BLaER1 treated with 17β-estradiol and CSF1 and Interleukin-3, amounts not matched to agents 10 nM and 100 nM (cell line): ENCODE measurements around the gene ZNF512B.
"Not testable (repeated sequence)": the region's sequence is repeated elsewhere in the genome, so short reads cannot be mapped to it uniquely, and the experiment has no call there.

ENCODE experiments used
- H3K27ac ChIP-seq, 11 experiments: shearing (Covaris generic); formaldehyde crosslinking; 2 replicates each; pipeline ENCODE4 v1.8.1; 2022
- H3K27me3 ChIP-seq, 11 experiments: shearing (Covaris generic); formaldehyde crosslinking; 2 replicates each; pipeline ENCODE4 v1.8.1; 2022
- H3K36me3 ChIP-seq, 11 experiments: shearing (Covaris generic); formaldehyde crosslinking; 2 replicates each; pipeline ENCODE4 v1.8.1; 2022
- H3K4me1 ChIP-seq, 10 experiments: shearing (Covaris generic); formaldehyde crosslinking; 2 replicates each; pipeline ENCODE4 v1.8.1; 2022
- H3K4me2 ChIP-seq, 11 experiments: shearing (Covaris generic); formaldehyde crosslinking; 2 replicates each; pipeline ENCODE4 v1.8.1; 2022
- H3K4me3 ChIP-seq, 10 experiments: shearing (Covaris generic); formaldehyde crosslinking; 2 replicates each; pipeline ENCODE4 v1.8.1; 2022
- H3K9ac ChIP-seq, 11 experiments: shearing (Covaris generic); formaldehyde crosslinking; 2 replicates each; pipeline ENCODE4 v1.8.1; 2022
- H3K9me3 ChIP-seq, 11 experiments: shearing (Covaris generic); formaldehyde crosslinking; replicated peaks in 1 of 11; 2 replicates each; pipeline ENCODE4 v1.8.1; 2022
- H4K20me1 ChIP-seq, 11 experiments: shearing (Covaris generic); formaldehyde crosslinking; 2 replicates each; pipeline ENCODE4 v1.8.1; 2022
- Cebpa-rat ChIP-seq, 11 experiments: shearing (Covaris generic); IDR thresholded peaks; 2 replicates each; pipeline ENCODE4 v1.8.1; 2022

ZNF512B gene

GRCh38 chr20:63974402-63975200, 4.9 kb upstream of the ZNF512B start:
- Histone ChIP-seq H3K4me2 (peak overlapping the region in 10 of 11 experiments; percentile 48 to 94 (median 72); a peak in 12 of 22 replicates), H3K4me1 (peaks cover 25 to 58% (median 46%) of the 10 kb centered on the region in 10 experiments), H4K20me1 (peaks cover 0 to 23% (median 0%) of the 10 kb centered on the region in 11 experiments; a peak in 5 of 22 replicates), H3K9ac (peak overlapping the region in 4 of 11 experiments; percentile 13 to 27 (median 21); a peak in 2 of 22 replicates), H3K4me3 (no peak overlapping the region), H3K9me3 (no peaks in the 10 kb centered on the region), H3K36me3 (peaks cover 0 to 7% (median 0%) of the 10 kb centered on the region in 11 experiments; a peak in 2 of 22 replicates), H3K27ac (no peak overlapping the region), H3K27me3 (no peaks in the 10 kb centered on the region; a peak in 1 of 22 replicates)
- TF ChIP-seq Cebpa-rat (IDR thresholded peaks at IDR 0.05): no peak

GRCh38 chr20:63973636-63974401, 4.1 kb upstream of the ZNF512B start:
- no peak for TF ChIP-seq Cebpa-rat (IDR thresholded peaks at IDR 0.05)
- Histone ChIP-seq H3K9ac (peak overlapping the region in 8 of 11 experiments; percentile 13 to 60 (median 33); a peak in 8 of 22 replicates), H3K36me3 (peaks cover 0 to 7% (median 0%) of the 10 kb centered on the region in 11 experiments; a peak in 2 of 22 replicates), H3K9me3 (no peaks in the 10 kb centered on the region), H3K4me1 (peaks cover 27 to 55% (median 46%) of the 10 kb centered on the region in 10 experiments), H3K4me2 (peak overlapping the region; percentile 48 to 94 (median 67)), H3K27me3 (no peaks in the 10 kb centered on the region; a peak in 1 of 22 replicates), H3K27ac (no peak overlapping the region), H3K4me3 (peak overlapping the region in 5 of 10 experiments; percentile 16 to 60 (median 40); a peak in 7 of 20 replicates), H4K20me1 (peaks cover 0 to 23% (median 0%) of the 10 kb centered on the region in 11 experiments; a peak in 5 of 22 replicates)

GRCh38 chr20:63973160-63973479, 3.4 kb upstream of the ZNF512B start:
- H3K4me2 ChIP-seq: peak overlapping the region in 6 of 11 experiments; percentile 48 to 94 (median 77); a peak in 8 of 22 replicates
- no peak overlapping the region for H3K4me3 ChIP-seq
- no peak for TF ChIP-seq Cebpa-rat (IDR thresholded peaks at IDR 0.05)
- peaks cover 0 to 9% (median 2%) of the 10 kb centered on the region in 11 experiments; a peak in 14 of 22 replicates for H3K36me3 ChIP-seq
- H3K9ac ChIP-seq: peak overlapping the region in 2 of 11 experiments; percentile 12 to 26; a peak in 1 of 22 replicates
- no peaks in the 10 kb centered on the region; a peak in 1 of 22 replicates for H3K27me3 ChIP-seq
- peaks cover 0 to 16% (median 0%) of the 10 kb centered on the region in 11 experiments; a peak in 5 of 22 replicates for H4K20me1 ChIP-seq
- no peak overlapping the region for H3K27ac ChIP-seq
- peaks cover 26 to 55% (median 46%) of the 10 kb centered on the region in 10 experiments for H3K4me1 ChIP-seq
- H3K9me3 ChIP-seq: peaks cover 0 to 4% (median 1%) of the 10 kb centered on the region in 11 experiments; a peak in 11 of 22 replicates

GRCh38 chr20:63972312-63973159, 2.8 kb upstream of the ZNF512B start:
- Histone ChIP-seq H3K27me3 (no peaks in the 10 kb centered on the region; a peak in 1 of 22 replicates), H3K4me3 (no peak overlapping the region), H3K4me2 (peak overlapping the region in 5 of 11 experiments; percentile 13 to 31 (median 20); a peak in 6 of 22 replicates), H3K9me3 (peaks cover 0 to 10% (median 7%) of the 10 kb centered on the region in 11 experiments; a peak in 18 of 22 replicates), H3K9ac (peak overlapping the region in 3 of 11 experiments; percentile 3 to 35 (median 6); a peak in 2 of 22 replicates), H3K27ac (no peak overlapping the region), H3K36me3 (peaks cover 3 to 15% (median 7%) of the 10 kb centered on the region in 11 experiments; a peak in 21 of 22 replicates), H3K4me1 (peaks cover 21 to 51% (median 42%) of the 10 kb centered on the region in 10 experiments), H4K20me1 (peaks cover 0 to 11% (median 0%) of the 10 kb centered on the region in 11 experiments; a peak in 5 of 22 replicates)
- TF ChIP-seq Cebpa-rat (IDR thresholded peaks at IDR 0.05): no peak

GRCh38 chr20:63971960-63972311, 2.2 kb upstream of the ZNF512B start:
- Histone ChIP-seq H3K4me2 (peak overlapping the region in 5 of 11 experiments; percentile 13 to 31 (median 20); a peak in 6 of 22 replicates), H3K9ac (peak overlapping the region in 2 of 11 experiments; percentile 6 to 35; a peak in 1 of 22 replicates), H3K9me3 (peaks cover 0 to 16% (median 13%) of the 10 kb centered on the region in 11 experiments; a peak in 20 of 22 replicates), H3K4me1 (peaks cover 21 to 46% (median 37%) of the 10 kb centered on the region in 10 experiments), H3K36me3 (peaks cover 9 to 21% (median 13%) of the 10 kb centered on the region in 11 experiments)
- H3K27ac ChIP-seq, H3K27me3 ChIP-seq, H4K20me1 ChIP-seq, H3K4me3 ChIP-seq: not testable (repeated sequence)

GRCh38 chr20:63970714-63971431, 1.1 kb upstream of the ZNF512B start:
- TF ChIP-seq Cebpa-rat (IDR thresholded peaks at IDR 0.05): no peak
- H3K4me1 ChIP-seq: peaks cover 21 to 43% (median 37%) of the 10 kb centered on the region in 10 experiments
- H3K4me2 ChIP-seq: peak overlapping the region in 6 of 11 experiments; percentile 69 to 100 (median 90); a peak in 11 of 22 replicates
- peaks cover 8 to 27% (median 24%) of the 10 kb centered on the region in 11 experiments for H3K9me3 ChIP-seq
- H4K20me1 ChIP-seq: 0 out of 22 replicates have a peak, but pooled peaks cover 0 to 6% (median 0%) of the 10 kb centered on the region in 11 experiments
- H3K27me3 ChIP-seq: no peaks in the 10 kb centered on the region; a peak in 1 of 22 replicates
- H3K9ac ChIP-seq: no peak overlapping the region
- no peak overlapping the region for H3K4me3 ChIP-seq
- no peak overlapping the region for H3K27ac ChIP-seq
- peaks cover 20 to 31% (median 24%) of the 10 kb centered on the region in 11 experiments for H3K36me3 ChIP-seq

- no peaks in the 10 kb centered on the region for H4K20me1 ChIP-seq
- peak overlapping the region; percentile 86 to 96 (median 89) for H3K27ac ChIP-seq
- peak overlapping the region; percentile 93 to 100 (median 99) for H3K4me2 ChIP-seq
- no peaks in the 10 kb centered on the region; a peak in 1 of 22 replicates for H3K27me3 ChIP-seq
- peaks cover 25 to 32% (median 30%) of the 10 kb centered on the region in 11 experiments for H3K36me3 ChIP-seq
- peaks cover 14 to 36% (median 31%) of the 10 kb centered on the region in 11 experiments for H3K9me3 ChIP-seq
- peak overlapping the region; percentile 90 to 99 (median 94) for H3K9ac ChIP-seq
- TF ChIP-seq Cebpa-rat (IDR thresholded peaks at IDR 0.05): no peak
- H3K4me3 ChIP-seq: peak overlapping the region; percentile 73 to 86 (median 79)
- peaks cover 17 to 42% (median 36%) of the 10 kb centered on the region in 10 experiments for H3K4me1 ChIP-seq
Observed at GRCh38 chr20:63968928-63969760, 586 bp downstream of the ZNF512B start.
